Kidney glomerular epithelial cell (primary cell): Measurements from ENCODE around the gene BNIPL.

Experiments
- DNase-seq: peaks from one replicate; lab custom pipeline; 2025; lab: John Stamatoyannopoulos, UW

The BNIPL gene

GRCh38 chr1:151036356-151036755 lies at the start of gene BNIPL:
Gene BNIPL (plus strand): TSS chr1:151036586. CDS start chr1:151036726, 140 bp downstream.
- DNase-seq: no peak

- DNase-seq: no peak
Measured at GRCh38 chr1:150987924-150988323, 48.5 kb upstream of the BNIPL start.

GRCh38 chr1:150992626-150993025 lies 43.8 kb upstream of the BNIPL start:
- peak; percentile 63 for DNase-seq

- DNase-seq: no peak
Measured at GRCh38 chr1:150994248-150994647, 42.1 kb upstream of the BNIPL start.

- DNase-seq: no peak
Measured at GRCh38 chr1:150995460-150995859, 40.9 kb upstream of the BNIPL start.

- DNase-seq: no peak
Measured at GRCh38 chr1:150995896-150996295, 40.5 kb upstream of the BNIPL start.

GRCh38 chr1:150997126-150997872 lies 39.1 kb upstream of the BNIPL start:
- no peak for DNase-seq

GRCh38 chr1:150997949-150998348 lies 38.4 kb upstream of the BNIPL start:
- no peak for DNase-seq

GRCh38 chr1:150999051-150999674 lies 37.2 kb upstream of the BNIPL start:
- no peak for DNase-seq

- DNase-seq: no peak
Measured at GRCh38 chr1:150999926-151000325, 36.5 kb upstream of the BNIPL start.

GRCh38 chr1:151000408-151000807 lies 36.0 kb upstream of the BNIPL start:
- DNase-seq: no peak

GRCh38 chr1:151001602-151002001 lies 34.8 kb upstream of the BNIPL start:
- DNase-seq: no peak

- DNase-seq: no peak
Measured at GRCh38 chr1:151002051-151002450, 34.3 kb upstream of the BNIPL start.

GRCh38 chr1:151002611-151003010 lies 33.8 kb upstream of the BNIPL start:
- no peak for DNase-seq

GRCh38 chr1:151003180-151003579 lies 33.2 kb upstream of the BNIPL start:
- DNase-seq: no peak

GRCh38 chr1:151005729-151006319 lies 30.6 kb upstream of the BNIPL start:
- DNase-seq: no peak

GRCh38 chr1:151006327-151007052 lies 29.9 kb upstream of the BNIPL start, which contains the start of gene MINDY1:
Gene MINDY1 (minus strand): TSS chr1:151006902. CDS start chr1:151002617, 4,285 bp downstream.
- DNase-seq: peak; percentile 84

- DNase-seq: no peak
Measured at GRCh38 chr1:151007853-151008243, 28.5 kb upstream of the BNIPL start.

GRCh38 chr1:151008244-151009205 lies 27.9 kb upstream of the BNIPL start, which contains the start of gene PRUNE1:
Gene PRUNE1 (plus strand): TSS chr1:151008449. CDS start chr1:151008633, 184 bp downstream.
- DNase-seq: peak; percentile 90

- no peak for DNase-seq
Measured at GRCh38 chr1:151009206-151009587, 27.2 kb upstream of the BNIPL start.

GRCh38 chr1:151009674-151010345 lies 26.6 kb upstream of the BNIPL start:
- no peak for DNase-seq
